Anterior cingulate cortex (tissue), 58 donors: ENCODE results near the gene PBX2.
"Not testable (repeated sequence)": the region's sequence is repeated elsewhere in the genome, so short reads cannot be mapped to it uniquely, and the experiment has no call there.

Source experiments
- DNase-seq, 58 donors: peaks; one replicate each; lab custom pipeline; 2025; lab: John Stamatoyannopoulos, UW

The PBX2 gene, protein sequence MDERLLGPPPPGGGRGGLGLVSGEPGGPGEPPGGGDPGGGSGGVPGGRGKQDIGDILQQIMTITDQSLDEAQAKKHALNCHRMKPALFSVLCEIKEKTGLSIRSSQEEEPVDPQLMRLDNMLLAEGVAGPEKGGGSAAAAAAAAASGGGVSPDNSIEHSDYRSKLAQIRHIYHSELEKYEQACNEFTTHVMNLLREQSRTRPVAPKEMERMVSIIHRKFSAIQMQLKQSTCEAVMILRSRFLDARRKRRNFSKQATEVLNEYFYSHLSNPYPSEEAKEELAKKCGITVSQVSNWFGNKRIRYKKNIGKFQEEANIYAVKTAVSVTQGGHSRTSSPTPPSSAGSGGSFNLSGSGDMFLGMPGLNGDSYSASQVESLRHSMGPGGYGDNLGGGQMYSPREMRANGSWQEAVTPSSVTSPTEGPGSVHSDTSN

GRCh38 chr6:32190054-32190851, at the start of gene PBX2:
Gene PBX2, minus strand, starts transcription at chr6:32190202. Its CDS starts 287 bp downstream, at chr6:32189915.
- DNase-seq, result peak; percentile 16 to 94 (median 86)

GRCh38 chr6:32239462-32239861, 49.5 kb upstream of the PBX2 start:
- DNase-seq, result no peak

DNA sequence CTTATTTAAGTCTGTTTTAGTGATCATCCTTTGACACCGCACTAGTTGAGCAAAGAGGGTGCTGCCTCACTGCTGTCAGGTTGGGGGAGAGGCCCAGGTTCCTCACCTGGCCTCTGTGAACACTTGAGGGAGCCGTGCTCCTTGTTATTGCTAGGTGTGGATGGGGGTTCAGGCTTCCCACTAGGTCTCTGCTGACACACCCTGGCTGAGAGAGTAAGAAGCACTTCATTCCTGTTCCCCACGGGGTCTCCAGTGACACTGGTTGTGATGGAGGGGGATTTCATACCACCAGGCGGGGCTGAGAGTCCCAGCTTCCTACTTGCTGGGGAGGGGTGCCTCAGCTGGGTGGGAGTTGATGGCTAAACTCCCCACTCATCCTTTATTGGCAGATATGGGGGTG, 44.9 kb upstream of the PBX2 start:
- no peak for DNase-seq

GRCh38 chr6:32226434-32226833, 36.4 kb upstream of the PBX2 start:
- DNase-seq, result no peak

GRCh38 chr6:32224696-32225095, 34.7 kb upstream of the PBX2 start:
- DNase-seq, result no peak

- DNase-seq, result no peak
Measured at GRCh38 chr6:32223258-32224235, 33.5 kb upstream of the PBX2 start, which contains the start of gene NOTCH4. Gene NOTCH4, minus strand, starts transcription at chr6:32224067. Its CDS starts 139 bp downstream, at chr6:32223928.

DNA sequence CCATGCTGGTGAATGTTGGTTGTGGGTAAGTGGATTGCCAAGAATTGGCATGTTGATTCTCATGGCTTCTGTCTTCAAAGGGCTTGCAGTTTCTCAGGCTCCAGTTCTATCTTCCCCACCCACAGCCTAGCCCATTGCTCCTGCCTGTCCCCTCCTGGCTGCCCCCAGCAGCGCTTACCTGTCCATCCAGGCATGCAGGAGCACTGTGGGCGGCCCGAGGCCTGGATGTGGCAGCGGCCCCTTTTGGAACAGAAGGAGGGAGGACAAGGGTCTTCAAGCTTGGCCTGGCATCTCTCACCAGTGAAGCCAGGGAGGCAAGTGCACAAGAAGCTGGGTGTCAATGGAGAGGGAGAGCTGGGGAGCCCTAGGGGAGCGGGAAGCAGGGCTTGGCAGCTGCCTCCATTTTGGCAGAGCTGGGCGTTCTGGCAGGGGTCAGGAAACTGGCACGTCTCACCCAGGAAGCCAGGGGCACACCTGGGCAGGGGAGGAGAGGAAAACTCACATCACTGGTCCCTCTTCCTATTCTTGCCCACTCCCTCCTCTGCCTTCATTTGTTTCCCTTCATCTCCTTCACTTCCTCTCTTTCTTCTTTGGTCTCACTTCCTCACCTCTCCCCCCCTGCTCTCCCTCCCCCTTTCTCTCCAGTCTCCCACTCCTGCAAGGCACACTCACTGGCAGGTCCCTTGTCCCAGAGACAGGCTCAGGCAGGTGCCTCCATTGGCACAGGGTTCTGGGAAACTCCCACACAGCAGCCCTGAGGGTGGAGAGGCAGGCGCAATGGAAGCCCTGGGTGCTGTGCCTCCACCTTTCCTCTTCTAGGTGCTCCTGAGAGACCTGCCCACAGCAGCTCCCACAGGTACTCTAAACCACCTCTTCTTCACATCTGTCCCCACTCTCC, 32.6 kb upstream of the PBX2 start:
- no peak for DNase-seq

DNA sequence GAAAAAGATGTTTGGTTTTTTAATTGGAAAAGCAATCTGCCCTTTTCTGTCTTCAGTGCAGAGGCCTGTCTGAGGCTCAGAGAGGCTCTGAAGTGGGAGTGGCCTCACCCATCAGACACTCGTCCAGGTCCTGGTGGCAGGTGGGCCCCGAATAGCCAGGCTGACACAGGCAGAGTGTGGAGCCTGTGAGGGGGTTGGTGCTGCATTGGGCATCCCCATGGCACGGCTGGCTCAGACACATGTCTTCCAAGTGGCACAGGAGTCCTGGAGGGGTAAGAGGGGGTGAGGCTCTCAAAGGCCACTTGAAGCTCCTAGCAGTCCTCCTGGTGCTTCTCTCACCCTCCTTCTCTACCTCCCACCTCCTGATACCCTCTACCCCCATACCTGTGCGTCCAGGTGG, 30.0 kb upstream of the PBX2 start:
- DNase-seq, result no peak

DNA sequence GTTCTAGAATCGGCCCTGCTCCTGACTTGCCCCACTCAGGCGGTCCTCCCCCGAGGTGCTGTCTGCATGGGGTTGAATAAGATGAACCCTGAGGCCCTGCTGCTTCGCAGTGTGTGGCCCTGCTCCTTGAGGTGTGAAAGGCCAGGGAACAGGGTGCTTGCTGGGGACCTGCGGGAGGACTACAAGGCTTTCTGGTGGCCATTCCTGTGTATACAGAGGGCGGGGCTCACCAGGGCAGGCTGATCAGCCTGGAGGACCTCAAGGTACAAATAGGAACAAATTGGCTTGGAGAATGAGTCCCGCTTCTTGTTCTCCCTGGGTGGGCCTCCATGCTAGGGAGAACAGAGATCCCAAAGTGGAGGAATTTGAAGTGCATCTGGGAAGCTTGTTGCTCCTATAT, 28.2 kb upstream of the PBX2 start:
- DNase-seq, result no peak

- no peak for DNase-seq
Measured at GRCh38 chr6:32216998-32217397, 27.0 kb upstream of the PBX2 start.

DNA sequence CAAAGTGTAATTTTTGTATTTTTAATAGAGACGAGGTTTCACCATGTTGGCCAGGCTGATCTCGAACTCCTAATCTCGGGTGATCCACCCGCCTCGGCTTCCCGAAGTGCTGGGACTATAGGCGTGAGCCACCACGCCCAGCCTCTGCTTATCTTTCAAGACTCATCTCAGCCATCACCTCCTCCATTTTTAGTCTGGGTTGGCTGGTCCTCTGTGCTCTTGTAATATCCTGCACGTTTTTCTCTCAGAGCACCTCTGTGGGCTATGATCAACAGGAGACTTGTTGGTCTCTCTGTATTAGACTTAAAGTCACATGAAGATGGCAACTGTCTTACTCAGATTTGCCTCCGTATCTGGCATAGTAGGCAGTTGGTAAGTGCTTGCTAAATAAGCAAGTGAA, 26.3 kb upstream of the PBX2 start:
- no peak for DNase-seq

GRCh38 chr6:32215617-32216016, 25.6 kb upstream of the PBX2 start:
- DNase-seq, result no peak

GRCh38 chr6:32214126-32214525, 24.1 kb upstream of the PBX2 start:
- no peak for DNase-seq

- DNase-seq, result no peak
Measured at GRCh38 chr6:32213649-32214048, 23.6 kb upstream of the PBX2 start.

DNA sequence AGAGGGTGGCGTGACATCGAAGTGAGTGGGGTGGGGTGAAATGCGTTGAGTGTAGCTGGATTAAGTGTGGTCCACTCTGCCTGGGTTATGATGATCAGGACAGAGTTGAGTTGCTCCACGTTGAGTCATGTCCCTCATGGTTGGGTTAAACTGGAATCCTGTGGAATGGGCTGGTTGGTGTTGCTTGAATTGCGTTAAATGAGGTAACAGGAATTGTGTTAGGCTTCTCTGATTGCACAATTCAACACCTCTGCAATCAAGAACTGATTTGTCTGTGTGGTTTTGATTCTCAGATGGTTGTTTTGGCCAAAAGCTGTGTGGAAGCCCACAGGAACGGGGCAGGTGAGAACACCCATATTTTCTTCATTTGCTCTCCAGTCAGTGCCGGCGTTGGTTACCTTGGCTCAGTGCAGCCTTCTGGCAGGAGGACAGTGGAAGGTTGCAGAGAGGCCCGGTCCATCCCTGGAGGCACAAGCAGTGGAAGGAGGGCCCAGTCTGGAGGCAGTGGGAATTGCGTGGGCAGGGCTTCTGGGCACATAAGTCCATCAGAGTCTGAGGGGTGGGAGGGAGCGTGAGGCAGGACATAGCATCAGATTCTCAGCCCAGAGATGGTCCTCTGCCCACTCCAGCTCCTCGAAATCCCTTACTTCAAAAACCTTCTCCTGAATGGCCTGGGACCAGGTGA, 22.2 kb upstream of the PBX2 start:
- no peak for DNase-seq

- DNase-seq, result not testable (repeated sequence)
Measured at GRCh38 chr6:32211432-32211831, 21.4 kb upstream of the PBX2 start.

- no peak for DNase-seq
Measured at GRCh38 chr6:32210191-32210601, 20.2 kb upstream of the PBX2 start.

DNA sequence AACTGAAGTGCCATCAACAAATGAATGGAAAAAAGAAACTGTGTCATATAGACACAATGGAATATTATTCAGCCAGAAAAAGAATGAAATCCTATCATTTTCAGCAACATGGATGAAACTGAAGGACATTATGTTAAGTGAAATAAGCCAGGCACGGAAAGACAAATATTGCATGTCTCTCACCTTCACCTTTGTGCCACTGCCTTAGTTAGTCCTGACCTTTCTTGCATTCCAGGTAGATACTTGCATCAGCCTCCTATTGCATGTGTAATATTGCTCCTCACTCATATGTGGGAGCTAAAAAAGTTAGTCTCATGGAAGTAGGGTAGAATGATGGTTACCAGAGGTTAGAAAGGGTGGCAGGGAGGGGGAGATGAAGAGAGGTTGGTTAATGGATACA, 19.0 kb upstream of the PBX2 start:
- DNase-seq, result no peak

- no peak for DNase-seq
Measured at GRCh38 chr6:32204268-32204715, 14.3 kb upstream of the PBX2 start.
